Stimulated activated CD8-positive, alpha-beta memory T cell treated with anti-CD3 and anti-CD28 coated beads, Interleukin-2, amount 100 ng/mL, for 1 hour (primary cell): Measurements from ENCODE around the gene SLC17A5.
"Not testable (repeated sequence)": the region's sequence is repeated elsewhere in the genome, so short reads cannot be mapped to it uniquely, and the experiment has no call there.

Experiments
- DNase-seq, 2 donors: peaks; one replicate each; pipeline ENCODE4 v3.0.0-alpha.2; 2020; ENCODE audit warnings: low read depth in 2 of 2

Gene SLC17A5

DNA sequence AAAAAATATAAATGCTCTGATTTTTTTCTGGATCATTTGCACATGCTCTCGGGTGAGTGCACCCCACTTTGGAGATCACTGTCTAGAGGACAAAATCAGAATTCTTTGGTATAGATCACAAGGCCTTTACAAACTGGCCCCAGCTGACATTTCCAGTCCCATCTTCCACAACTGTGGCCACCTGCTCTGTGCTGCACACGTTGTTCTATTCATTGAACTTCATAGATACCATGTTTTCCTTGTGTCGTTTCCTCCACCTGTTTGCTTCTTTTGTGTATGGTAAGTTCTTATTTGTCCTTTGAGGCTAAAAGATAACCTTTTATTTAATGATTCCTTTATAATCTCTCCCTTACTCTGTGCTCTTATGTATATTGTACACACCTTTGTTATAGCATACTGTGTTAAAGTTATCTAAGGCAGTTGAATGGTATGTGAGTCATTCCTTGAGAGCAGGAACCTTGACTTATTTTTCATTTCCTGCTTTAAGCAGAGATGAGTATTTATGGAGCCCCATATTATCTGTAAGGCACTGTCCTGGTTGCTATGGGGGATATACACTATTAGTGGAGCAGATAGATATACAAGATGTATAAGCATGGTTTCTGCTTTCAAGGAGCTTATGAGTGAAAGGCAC lies 12.0 kb upstream of the SLC17A5 start:
- no peak for DNase-seq

DNA sequence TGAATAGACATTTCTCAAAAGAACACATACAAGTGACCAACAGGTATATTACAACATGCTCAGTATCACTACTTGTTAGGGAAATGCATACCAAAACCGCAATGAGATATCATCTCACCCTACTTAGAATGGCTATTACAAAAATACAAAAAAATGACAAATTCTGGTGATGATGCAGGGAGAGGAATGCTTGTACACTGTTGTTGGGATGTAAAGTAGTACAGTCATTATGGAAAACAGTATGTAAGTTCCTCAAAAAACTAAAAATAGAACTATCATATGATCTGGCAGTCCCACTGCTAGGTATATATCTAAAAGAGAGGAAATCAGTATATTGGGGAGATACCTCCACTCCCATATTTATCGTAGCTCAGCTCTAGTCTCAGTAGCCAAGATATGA lies 10.9 kb upstream of the SLC17A5 start:
- DNase-seq, result no peak

DNA sequence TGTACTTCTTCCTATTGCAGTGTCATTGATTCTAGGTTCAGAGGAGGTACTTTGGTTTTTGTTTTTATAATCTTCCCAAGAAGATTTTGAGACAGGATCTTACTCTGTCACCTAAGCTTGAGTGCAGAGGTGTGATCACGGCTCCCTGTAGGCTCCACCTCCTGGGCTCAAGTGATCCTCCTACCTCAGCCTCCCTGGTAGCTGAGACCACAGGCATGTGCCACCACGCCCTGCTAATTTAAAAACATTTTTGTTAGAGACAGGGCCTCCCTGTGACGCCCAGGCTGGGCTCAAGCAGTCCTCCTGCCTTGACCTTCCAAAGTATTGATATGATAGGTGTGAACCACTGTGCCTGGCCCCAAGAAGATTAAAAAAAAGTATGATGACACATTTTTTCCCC lies 3.4 kb upstream of the SLC17A5 start:
- DNase-seq, result no peak

DNA sequence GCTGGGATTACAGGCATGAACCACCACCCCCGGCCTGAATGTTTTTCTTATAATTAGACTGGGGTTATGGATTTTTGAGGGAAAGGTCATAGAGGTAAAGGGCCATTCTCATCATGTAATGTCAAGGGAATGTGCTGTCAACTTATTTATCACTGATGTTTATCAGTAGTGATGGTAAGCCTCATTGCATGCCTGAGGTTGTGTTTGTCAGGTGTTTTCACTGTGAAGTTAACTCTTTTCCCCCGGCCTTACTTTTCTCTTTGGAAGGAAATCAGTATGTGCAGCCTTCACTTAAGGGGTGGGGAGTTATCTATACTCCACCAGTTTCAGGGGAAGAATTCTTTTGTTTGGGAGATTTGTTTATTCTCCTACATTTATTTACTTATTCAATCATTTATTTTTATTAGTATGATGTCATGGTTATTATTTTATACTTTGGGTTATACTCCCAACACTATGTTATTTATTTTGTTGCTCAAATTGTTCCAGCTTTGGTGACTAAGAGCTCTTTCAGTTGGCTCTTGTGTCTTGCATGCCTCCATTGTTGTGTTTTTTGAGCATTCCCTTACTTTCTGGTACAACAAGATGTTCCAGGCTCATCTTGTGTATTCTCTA lies 2.8 kb upstream of the SLC17A5 start:
- DNase-seq, result no peak

DNA sequence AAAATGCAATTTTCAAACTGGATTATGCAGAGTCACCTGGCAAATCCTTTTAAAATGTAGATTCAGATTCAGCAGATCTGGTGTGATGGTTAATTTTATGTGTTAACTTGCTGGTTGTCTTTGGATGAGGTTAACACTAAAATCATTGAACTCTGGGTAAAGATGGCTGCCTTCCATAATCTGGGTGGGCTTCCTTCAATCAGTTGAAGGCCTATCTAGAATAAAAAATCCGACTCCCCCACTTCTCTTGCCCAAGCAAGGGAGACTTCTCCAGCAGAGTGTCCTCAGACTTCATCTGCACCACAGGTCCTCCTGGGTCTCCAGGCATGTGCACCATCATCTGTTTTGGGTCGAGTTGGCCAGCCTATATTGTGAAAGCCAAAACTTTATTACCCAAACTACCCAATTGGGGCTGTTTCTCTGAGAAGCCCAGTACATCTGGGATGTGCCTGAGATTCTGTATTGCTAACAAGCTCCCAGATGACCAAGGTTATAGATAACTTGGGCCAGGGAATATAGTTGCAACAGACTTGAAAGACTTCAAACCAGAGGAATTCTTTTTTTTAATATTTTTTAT lies 1.6 kb upstream of the SLC17A5 start:
- no peak for DNase-seq

DNA sequence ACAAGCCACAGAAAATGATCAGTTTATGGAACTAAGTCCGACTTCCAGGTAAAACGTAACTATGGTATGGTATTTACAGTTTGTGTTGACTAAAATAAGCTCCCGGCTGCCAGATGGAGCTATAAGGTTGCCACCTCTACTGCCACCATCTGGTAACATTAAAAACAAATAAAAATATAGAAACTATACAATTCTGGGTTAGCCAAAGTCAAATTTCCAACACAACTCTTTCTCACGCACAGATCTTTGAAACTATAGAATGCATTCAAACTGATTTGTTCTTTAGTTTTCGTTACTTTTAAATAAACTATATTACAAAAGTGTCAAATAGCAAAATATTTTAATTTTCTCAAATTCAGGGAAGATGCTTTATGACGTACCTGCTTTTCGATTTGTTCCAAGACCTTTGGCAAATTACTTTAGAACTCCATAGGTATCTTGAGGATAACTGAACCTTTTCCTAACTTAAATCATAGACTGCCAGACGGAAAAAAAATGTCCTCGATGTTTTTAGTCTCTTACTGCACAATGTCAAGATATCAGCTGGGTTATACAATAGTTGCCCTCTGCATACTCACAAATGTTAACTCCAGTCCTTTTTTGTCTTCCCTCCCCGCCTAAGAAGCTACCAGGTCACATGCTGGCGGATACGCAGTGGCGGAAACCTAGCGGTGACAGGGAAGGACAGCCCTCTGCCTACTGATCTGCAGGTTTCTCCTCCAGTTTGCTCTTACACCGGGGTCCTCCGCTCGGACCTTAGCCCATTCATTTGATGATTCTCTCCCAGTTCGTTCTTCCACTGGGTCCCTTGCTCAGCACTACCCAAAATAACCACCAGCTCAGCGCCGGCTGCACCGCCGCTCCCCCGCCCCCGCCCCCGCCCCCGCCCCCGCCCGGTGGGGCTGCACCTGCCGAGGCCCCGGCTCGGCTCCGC lies 888 bp downstream of the SLC17A5 start:
- peak in 1 of 2 donors; percentile 39 for DNase-seq

DNA sequence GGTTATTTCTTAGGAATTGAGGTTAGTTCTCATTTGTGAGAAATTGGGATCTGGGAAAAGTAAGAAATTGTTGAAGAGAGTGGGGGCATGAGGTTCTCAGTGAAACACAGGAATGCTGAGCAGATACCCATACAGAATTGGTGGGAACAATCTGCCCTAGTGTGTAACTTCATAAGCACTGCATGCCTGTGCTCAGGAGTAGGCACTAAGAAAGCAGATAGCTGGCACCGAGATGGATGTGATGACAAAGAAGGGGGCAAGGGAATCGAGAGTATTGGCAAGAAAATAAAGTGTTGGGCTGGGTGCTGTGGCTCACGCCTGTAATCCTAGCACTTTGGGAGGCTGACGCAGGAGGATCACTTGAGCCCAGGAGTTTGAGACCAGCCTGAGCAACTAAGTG lies 4.0 kb downstream of the SLC17A5 start:
- DNase-seq, result no peak

DNA sequence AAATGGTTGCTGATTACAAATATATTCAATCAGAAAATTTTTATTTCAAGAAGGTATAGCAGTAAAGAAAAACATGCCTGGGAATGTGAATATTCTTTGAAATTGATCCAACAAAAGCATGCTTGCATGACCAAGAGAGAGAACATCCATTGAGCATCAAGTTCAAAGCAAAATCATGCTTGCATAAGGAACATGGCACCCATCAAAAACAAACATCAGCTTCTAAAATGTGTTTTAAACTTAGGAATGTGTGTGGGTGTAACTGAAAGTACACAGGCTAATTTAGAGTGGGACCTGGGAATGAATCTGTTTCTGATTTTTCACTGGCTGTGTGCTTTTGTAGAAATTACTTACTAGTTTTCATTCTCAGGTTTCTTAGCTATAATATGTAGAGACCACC lies 5.6 kb downstream of the SLC17A5 start:
- DNase-seq, result no peak

DNA sequence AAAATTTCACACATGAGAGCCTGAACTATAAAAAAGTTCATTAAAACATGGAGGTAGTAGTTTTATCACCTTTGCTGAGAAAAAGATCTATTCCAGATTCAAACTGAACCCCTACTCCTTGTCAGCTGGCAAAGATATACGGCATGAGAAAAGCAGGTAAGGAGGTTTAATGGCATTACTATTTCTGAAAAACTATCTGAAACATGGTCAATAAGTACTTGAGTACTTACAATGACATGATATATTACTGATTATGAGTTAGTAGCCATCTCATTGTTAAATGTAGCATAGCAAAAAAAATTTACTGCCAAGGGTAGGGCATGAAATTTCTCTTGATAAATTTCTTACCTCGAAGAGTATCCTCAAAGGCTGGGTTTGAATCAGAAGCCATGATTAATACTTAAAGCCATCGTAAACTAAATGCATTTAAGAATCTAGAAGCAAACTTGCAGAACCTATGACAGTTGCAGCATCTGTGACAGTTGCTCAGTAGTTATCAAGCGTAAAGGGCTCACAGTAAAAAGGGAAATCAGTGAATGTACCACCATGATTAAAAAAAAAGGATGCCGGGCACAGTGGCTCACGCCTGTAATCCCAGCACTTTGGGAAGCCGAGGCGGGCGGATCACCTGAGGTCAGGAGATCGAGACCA lies 8.7 kb downstream of the SLC17A5 start:
- DNase-seq, result no peak

DNA sequence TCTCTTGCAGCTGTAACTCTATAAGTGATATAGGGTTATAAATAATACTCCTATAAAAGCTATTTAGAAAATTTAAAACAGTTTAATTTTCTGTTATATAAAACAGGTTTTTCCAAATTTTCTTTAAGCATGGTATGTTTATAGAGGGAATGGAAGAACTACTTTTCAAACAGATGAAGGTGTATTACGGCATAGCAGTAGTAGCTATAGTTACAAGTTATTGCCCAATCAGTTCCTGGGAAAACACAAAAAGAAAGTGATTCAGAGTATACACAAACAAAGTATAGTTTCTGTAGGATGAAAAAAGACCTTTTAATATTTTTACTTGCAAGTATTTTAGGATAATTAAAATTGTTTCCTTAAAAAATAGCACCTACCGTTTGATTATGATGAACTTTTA lies 9.8 kb downstream of the SLC17A5 start:
- no peak for DNase-seq

DNA sequence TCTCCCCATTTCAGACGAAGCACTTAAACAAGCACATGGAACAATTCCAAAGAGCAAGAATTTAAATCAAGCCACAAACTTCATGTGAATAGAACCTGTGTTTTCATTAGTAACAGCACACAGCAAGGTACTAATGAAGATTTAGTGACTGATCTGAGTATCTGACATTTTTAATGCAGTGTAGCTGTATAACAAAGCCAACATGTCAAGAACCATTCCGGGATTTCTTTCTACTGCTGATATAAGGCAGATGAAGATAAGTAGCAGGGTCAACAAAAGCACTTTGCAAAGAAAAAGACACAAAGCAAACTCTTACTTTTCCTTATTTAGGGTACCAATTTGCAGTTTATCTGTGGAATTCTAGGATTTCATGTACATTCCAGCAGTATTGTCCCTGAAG lies 11.3 kb downstream of the SLC17A5 start:
- DNase-seq, result no peak

DNA sequence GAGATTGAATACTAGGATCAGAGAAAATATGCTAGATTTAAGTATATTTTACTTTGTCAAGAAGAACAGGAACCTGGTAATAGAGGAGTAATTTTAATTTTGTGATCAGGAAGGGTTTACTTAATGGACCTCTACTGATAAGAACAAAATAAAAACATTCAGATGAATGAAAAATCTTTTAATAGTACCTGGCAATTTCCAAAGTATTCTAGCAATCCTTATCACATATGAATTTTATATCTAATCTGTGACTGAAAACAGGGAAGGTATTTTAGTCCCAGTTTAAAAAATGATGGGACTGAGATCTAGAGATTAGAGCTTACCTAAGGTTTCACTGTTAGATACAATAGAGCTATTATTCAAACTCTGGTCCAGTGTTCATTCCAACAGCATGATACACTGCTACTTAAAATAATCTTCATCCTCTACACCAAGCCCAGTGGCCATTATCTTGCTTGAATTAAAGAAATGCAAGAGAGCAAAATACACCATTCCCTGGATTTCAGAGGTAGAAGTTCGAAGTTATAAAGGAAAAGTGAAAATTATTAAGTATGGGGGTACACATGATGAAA lies 13.5 kb downstream of the SLC17A5 start:
- no peak for DNase-seq

DNA sequence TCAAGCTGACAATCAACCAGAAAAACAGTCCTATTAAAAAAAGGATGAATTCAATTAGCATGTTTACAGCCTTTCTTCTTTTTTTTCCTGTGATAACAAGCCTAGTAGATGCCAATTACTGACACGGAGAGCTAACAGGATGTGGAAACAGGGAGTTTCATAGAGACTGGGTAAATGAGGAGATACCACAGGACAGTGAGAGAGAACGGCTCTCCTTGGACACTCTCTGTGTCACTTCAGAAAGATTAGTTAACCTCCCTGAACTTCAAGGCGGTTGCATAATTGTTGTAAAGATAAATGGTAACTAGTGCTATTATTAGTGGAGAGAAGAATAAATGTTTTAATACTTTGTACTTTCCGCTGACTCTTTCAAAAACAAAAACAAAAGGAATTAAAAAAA lies 14.8 kb downstream of the SLC17A5 start:
- DNase-seq, result no peak

DNA sequence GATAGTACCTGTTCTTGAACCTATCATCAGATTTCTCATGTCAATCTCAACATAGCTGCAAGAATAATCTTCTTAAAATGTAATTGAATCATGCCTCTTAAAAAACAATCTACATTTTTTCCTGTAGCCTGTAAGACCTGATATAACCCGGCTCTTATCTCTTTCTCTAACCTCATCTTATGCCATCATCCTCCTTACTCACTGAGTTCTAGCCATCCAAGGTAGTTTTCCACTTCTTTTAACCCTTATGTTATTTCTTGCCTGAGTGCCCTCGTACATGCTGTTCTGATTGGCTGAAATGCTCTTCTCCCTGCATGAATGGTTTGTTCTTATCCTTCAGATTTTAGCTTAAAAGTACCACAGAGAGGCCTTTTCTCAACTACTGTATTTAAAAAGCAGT lies 16.4 kb downstream of the SLC17A5 start:
- no peak for DNase-seq

DNA sequence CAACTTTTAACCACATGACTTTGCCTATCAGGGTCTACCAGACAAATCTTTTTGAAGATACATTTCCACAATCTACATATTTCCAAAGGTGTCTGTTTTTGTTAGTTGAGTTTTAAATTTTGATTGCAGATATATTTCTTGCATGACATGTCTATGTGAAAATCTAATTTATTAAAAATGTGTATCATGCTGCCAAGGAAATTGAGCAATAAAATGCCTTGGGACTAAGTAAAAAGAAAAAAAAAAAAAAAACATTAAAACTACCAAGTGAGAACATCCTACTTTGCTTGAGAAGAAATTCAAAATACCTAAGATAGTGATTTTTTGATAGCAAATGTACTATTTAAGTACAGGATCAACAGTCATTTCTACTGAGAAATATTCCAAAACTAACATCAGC lies 17.7 kb downstream of the SLC17A5 start:
- no peak for DNase-seq

DNA sequence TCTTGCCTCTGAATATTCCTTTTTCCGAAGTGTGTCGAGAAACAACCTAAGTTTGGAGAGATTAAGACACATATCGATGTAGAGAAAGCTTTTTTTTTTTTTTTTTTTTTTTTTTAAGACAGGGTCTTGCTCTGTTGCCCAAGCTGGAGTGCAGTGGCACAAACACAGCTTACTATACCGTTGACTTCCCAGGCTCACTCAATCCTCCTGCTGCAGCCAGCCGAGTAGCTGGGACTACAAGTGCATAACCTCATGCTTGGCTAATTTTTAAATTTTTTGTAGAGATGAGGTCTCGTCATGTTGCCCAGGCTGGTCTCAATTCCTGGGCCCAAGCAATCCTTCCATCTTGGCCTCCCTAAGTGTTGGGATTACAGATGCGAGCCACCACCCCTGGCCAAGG lies 21.4 kb downstream of the SLC17A5 start:
- no peak for DNase-seq

DNA sequence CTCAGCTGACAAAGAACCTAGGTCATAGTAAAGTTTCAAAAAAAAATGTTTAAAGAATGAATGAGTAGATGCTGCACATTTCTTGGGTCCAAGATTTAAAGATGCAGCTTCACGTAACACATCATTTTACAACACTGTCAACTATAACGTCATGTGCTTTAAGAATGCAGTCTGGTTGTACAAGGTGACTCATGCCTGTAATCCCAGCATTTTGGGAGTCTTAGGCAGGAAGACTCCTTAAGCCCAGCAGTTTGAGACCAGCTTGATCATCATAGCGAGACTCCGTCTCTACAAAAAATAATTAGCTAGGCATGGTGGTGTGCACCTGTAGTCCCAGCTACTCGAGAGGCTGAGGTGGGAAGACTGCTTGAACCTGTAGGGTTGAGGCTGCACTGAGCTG lies 21.9 kb downstream of the SLC17A5 start:
- DNase-seq, result no peak

DNA sequence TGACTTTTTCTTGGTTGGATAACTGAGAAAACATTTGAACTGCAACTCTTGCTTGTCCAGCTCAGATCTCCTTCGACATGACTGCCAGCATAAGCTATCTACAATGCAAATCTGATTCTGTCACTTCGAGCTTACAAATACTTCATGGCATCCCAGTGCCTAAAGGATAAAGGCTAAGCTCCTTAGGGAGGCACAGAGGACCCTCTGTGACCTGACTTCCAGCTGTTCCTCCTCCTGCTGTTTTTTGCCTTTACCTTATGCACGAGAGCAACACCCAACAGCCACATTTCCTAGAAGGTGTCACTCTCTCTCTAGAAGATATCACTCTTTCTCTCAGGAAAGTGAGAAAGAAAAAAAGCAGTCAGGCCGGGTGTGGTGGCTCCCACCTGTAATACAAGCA lies 23.4 kb downstream of the SLC17A5 start:
- DNase-seq, result no peak

DNA sequence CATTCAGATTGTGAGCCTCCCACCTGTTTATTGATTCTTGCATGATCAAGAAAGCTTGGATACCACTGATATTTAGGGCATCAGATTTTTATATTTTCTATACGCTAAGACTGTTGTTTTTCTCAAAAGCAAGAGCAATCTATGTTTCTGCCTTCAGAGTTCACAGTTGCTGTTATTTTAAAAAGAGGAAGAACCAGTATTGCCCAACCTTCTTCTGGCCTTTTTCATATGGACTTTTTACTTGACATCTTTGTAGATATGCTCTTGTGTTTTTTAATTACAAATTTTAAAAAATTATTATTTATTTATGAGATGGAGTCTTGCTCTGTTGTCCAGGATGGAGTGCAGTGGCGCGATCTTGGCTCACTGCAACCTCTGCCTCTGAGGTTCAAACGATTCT lies 28.9 kb downstream of the SLC17A5 start:
- DNase-seq, result no peak

DNA sequence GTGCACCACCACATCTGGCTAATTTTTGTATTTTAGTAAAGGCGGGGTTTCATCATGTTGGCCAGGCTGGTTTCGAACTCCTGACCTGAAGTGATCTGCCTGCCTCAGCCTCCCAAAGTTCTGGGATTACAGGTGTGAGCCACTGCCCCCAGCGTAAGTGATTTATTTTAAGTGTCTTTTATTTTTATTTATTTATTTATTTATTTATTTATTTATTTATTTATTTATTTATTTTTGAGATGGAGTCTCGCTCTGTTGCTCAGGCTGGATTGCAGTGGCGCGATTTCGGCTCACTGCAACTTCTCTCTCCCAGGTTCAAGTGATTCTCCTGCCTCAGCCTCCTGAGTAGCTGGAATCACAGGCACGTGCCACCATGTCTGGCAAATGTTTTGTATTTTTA lies 30.3 kb downstream of the SLC17A5 start:
- not testable (repeated sequence) for DNase-seq

DNA sequence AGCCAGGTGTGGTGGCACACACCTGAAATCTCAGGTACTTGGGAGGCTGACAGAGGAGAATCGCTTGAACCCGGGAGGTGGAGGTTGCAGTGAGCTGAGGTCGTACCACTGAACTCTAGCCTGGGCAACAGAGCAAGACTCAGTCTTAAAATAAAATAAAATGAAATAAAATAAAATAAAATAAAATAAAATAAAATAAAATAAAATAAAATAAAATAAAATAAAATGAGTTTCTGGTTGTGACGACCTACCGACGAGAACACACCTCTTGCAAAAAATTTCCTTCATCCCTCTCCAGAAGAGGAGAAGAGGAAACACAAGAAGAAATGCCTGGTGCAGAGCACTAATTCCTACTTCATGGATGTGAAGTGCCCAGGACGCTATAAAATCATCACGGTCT lies 35.7 kb downstream of the SLC17A5 start:
- DNase-seq, result not testable (repeated sequence)

DNA sequence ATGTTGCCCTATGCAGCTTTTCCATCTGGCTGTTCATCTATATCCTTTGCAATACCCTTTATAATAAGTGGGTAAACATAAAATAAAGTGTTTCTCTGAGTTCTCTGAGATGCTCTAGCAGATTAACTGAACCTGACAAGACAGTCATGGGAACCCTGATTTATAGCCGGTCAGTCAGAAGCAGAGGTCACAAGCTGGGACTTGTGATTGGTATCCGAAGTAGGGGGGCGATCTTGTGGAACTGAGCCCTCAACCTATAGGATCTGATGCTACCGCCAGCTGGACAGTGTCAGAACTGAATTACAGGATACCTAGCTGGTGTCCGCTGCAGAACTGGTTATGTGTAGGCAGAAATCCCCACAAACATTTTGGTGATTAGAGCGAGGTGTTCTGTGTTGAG lies 39.0 kb downstream of the SLC17A5 start:
- no peak for DNase-seq
